Fibroblast of skin of abdomen (primary cell): ENCODE results near the gene LMCD1. TPM values are rescaled to one million over a fixed set of nuclear protein-coding genes. Genes with fewer than 3 reads are reported as not detected.

Source experiments
- DNase-seq: peaks from one replicate; pipeline ENCODE4 v3.0.0-alpha.2; 2013
- polyA plus RNA-seq, 2 experiments: library from polyadenylated mRNA; unstranded; fragments of 120-200 nt; gene quantifications; one replicate each; pipeline ENCODE4 v1.2.1, GENCODE V29; 2013; ENCODE audit not compliant: insufficient read length in 2 of 2

The LMCD1 gene, protein sequence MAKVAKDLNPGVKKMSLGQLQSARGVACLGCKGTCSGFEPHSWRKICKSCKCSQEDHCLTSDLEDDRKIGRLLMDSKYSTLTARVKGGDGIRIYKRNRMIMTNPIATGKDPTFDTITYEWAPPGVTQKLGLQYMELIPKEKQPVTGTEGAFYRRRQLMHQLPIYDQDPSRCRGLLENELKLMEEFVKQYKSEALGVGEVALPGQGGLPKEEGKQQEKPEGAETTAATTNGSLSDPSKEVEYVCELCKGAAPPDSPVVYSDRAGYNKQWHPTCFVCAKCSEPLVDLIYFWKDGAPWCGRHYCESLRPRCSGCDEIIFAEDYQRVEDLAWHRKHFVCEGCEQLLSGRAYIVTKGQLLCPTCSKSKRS
- polyA plus RNA-seq (2013, experiment 1 of 2; ENCODE audit: insufficient read length), result 70.8 TPM
- 76.9 TPM for polyA plus RNA-seq (2013, experiment 2 of 2; ENCODE audit: insufficient read length)

DNA sequence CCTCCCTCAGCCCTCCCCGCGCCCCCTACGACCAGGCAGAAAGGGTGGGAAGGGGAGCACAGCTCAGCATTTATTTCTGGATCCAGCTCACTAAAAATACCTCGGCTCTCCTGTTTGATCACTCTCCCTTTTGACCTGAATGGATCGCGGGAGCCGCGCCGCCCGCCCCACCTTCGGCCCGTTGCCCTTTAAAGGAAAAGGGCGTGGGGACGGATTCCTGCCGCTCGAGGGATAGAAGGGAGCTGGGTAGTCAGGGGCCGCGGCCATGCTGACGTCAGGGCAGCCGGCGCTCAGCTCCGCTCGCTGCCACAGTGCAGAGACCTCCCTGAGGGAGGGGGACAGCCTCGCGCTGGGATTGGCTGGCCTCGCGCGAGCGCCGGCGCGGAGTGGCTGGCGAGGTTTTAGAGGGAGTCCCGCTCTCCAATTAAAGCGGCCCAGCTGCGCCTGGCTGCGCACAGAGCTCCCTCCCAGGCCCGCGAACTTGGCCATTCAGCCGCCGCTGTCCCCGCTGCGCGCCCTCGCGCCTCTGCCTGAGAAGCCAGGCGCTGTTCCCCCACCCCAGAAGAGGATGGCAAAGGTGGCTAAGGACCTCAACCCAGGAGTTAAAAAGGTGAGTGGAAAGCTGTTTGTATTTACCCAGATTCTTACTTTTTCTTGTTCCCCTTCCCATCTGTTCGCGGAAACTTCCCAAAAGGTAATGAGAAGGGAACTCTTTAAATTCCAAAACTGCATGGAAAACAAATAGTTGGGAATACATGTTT, at the start of gene LMCD1:
TSS of gene LMCD1 (plus strand) at position 453 of the 761 bp plus-strand sequence. CDS start at position 569, 116 bp downstream.
- DNase-seq, result peak; percentile 97

DNA sequence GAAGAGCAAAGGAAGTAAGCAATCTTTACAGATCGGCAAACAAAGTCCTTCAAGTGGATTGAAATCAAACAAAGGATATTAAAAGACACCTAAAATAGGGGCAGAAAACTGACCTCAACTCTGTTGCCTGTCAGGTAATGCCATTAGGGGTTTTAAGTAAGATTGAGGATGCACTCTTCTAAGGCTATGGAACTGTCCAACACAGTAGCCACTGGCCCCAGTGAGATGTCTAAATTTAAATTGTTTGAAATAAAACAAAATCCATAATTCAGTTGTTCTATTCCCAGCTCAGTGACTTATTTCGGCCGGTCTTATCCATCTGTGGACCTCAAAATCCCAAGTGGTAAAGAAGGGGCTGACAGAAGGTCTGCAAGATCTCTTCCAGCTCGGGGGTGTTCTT, 49.5 kb upstream of the LMCD1 start:
- DNase-seq, result no peak

DNA sequence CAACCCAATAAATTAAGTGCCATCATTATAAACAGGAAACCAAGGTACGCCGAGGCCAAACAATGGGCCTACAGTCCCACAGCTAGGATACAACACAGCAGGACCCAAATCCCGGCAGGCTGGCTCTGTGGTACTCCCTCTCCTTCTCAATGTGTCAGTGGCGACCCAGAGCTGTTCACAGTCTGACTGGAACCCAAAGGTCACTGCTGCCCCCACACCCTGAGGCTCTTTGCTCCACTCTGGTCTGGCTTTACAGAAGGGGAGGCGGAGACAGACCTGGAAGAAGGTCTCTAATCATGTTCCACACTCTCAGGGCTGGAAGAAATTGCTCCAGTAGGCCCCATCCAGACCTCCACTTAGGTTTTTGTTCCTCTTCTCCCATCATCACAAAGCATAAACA, 48.5 kb upstream of the LMCD1 start:
- no peak for DNase-seq

DNA sequence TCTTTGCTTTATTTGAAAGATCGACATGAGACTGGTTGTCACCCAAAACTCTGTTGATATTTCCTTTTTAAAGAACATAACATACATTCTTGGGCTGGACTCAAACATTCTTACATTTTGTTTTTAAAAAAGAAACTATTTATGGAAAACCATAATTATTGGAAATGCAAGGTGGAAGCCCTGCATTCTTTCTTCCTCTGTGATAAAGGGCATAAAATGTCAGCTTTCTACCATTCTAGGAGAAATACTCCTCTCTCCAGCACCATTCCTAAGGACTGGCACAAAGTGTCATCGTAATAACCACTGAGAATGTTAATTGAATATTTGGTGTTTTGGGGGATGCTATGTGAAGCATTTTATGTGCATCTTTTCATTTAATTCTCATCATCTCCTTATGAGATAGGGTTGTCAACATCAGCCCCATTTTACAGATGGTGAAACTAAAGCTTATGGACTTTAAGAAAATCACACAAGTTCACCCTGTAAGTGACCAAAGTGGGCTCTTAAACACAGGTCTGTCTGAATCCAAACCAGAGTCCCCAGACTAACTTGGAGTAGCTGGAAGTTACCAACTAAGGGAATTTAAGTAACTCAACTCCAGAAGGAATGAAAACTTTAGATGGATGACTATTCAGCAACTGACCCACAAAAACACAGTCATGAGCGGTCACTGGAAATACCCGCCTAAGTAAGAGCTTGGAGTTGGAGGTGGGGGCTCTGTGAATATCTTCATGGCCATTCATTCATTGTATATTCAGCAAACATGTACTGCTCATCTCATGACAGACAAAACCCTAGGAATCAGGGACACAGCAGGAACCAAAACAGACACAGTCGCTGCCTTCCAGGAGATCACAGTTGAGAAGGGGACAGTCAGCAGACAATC, 45.9 kb upstream of the LMCD1 start:
- peak; percentile 55 for DNase-seq

DNA sequence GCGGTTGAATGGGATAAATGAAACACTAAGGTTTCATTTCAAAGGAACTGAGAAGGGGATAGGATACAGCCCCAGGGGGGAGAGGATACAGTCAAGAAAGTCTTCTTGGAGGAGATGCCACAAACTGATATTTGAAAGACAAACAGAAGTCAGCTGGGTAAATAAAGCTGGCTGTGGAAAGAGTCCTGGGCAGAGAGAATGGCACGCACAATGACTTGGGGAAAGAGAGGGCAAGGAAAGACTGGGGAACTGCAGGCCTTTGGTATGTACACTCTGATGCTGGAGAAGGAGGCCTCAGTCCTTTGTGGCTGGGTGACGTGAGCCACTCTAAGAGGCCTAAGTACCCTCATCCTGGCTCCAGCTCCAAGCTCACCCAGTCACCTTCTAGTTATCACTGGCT, 45.2 kb upstream of the LMCD1 start:
- DNase-seq, result no peak

DNA sequence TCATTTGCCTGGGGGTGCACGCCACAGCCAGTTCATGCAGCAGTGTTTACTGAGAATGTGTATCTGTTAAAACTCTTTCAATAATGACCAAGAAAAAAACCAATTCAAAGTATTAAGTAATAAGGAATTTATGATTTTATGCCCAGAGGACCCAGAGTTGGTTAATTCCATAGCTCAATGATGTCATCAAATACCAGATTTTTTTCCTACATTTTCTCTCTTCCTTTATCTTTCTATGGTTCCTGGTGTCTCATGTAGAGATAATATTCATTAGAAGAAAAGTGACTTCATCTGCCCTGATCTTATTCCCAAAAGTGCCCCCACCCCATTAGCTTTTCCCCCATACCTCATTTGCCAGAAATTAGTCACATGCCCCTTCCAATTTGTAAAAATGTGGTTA, 44.6 kb upstream of the LMCD1 start:
- DNase-seq, result peak; percentile 71

DNA sequence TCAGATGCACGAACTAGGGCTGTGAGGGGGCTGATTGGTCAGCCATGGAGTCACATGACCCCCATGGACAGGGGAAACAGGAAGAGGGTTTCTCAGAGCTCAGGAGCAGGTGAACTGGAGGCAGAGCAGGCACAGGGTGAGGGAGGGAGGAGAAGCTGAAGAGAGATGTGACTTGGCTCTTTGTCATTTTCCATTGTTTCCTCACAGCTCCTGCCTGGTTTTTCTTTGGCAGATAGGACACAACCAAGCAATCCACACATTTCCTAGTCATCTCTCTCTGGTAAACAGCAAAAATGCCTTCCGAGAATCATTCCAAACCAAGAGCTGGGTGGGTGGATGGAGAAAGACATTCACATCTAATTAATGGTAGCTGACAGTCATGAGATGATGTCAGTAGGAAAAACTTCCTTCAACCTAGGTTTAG, 43.4 kb upstream of the LMCD1 start:
- peak; percentile 92 for DNase-seq

DNA sequence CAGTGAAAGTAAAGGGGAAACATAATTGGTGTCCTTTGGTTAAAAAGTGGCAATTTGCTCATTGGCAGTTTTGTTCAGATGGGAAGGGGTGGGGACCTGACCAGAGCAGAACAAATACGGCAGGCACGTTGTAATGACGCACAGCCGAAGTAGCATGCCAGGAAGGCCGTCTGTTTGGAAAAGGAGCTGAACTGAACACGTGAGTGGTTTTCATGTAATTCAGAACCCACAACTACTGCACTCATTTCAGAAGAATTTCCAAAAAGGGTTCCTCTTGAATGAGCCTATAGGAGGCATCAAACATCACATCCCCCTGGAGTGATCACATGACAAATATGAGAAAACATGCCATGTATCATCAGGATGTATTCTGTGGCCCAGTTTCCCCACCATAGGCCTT, 42.9 kb upstream of the LMCD1 start:
- peak; percentile 97 for DNase-seq

DNA sequence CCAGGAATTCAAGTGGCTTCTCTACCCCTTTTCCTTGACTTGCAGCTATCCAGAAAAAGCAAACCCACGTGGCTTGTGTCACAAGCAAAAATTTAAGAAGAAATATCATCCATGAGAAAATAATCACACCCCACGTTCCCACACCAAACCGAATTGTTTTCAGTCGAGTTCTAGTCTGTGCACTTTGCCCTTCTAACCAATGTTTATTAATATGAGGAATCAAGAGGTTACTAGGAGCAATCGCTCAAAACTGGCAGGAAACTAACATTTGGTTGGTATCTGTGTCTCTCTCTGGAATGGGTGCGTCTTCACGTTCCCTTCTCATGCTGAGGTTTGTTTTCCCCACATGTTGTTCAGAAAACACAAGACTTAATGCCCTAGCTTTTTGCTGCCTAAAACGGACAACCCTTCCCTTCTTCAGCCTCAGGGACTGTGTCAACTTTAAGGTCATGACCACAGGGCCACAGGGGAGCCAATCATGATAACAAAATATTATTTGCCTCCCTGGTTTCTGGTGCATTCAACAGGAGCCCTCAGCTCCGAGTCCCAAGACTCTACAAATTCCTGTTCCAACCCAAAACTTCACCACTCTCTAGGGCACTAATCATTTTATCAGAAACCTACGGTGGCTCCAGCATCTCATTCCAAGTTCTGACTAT, 41.4 kb upstream of the LMCD1 start:
- DNase-seq, result no peak

DNA sequence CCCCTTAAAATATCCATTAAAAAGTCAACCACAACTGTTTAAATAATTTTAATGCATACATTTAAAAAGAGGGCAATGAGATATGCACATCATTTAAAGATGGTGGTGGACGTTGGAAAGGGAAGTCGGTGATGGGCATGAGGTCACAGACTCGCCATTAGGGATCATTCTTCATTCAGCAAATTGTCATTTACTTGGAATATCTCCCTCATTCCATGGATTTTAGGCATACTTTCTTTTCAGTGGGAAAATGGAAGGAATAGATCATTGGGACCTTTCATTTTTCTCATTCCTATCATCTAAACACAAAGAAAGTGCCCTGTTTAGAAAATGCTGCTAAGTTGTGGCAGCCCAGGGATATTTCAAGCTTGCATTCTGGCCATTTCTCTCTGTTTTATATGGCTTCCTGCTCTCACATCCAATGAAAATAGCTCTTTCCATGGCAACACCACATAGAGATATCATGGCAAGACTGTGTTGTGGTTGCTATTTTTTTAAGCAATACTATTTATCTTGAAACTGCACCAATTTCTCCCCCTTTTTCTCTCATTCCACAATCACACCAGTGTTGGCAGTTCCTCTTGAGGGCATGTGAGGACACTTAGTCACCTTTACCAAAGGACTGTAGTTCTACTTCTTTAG, 40.7 kb upstream of the LMCD1 start:
- peak; percentile 89 for DNase-seq

DNA sequence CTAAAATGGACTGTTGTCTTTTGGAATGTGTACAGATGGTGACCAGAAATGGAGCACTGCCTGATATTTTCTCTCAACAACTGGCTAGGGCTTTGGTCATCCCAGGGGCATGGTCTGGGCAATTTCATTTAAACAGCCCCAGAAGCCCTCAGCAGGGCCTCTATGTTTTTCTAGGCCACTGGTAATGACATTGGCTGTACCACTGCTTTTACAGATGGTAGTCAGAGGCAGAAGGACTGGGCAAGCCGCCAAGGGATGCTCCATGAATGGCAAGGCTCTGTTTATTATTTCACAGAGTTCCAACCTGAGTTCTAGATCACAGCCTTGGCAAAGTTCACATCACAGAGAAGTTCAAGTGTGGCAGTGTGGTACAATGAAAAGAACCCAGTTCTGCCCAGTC, 37.0 kb upstream of the LMCD1 start:
- no peak for DNase-seq

DNA sequence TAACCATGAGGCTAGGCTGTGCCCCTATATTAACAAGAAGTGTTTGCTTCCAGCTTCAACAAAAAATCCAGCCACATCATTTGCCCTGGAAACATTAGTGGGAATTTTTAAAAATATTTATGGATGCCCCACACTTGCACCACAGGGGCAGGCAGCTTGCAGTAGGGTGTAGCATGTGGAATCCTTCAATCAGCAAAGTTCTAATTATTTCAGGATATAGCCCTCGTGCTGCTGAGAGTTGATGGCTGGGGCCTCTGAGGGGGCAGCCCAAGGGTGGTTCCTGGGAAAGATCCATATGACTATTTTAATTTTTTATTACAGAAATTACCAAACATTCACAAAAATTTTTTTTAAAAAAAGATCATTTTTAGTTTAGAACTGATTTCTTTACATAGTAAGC, 35.1 kb upstream of the LMCD1 start:
- DNase-seq, result no peak

DNA sequence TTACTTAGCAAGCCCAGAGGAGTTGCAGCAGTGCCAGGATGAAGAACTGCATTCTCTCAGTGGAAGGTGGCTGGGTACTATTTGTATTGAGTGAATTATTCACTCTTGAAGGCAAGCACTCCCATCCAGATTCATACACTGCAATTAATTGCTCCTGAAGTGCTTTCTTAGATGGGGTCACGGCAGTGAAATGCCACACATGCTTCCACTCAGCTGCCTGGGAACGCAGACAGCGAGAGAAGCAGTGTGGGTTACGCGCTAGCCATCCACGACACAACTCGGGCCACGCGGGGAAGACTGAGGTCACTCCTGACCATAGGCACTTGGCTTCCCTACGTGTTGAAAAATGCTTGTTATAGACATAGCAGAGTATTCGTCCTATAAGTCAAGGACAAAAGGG, 30.8 kb upstream of the LMCD1 start:
- no peak for DNase-seq

DNA sequence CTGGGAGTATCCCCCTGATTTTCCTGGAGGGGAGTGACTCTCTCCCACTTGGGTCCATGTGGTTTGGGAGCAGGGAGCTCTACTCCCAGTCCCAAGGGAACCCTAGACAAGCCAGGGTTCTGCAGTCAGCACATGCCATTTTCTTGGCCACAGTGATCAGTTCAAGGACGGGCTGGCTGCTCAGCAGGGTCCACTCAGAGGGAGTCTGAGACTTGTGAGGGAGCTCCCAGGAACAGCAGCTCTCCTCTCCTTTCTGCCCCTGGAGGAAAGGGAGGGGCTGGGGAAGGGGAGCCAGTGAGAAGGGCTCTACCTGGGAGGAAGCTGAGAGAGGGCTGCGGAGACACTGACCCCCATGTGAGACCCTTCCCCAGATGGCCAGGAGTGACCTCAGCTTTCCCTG, 29.1 kb upstream of the LMCD1 start:
- no peak for DNase-seq

DNA sequence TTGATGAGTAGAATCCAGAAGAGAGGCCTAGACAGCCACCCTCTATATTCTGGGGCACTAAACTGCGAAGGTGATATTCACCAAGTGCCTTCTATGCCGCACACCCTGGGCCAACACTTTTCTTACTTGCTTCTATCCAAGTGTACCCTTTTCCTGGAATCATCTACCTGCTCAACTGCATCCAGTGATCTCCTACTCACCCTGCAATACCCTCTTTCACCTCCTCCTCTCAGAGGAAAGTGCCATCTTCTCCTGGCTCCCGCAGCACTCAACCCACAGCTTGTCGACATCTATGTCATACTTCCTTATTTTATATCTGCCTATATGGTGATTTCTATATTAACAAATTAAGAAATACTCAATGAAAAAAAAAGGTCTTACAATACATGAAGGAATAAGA, 28.6 kb upstream of the LMCD1 start:
- DNase-seq, result no peak

DNA sequence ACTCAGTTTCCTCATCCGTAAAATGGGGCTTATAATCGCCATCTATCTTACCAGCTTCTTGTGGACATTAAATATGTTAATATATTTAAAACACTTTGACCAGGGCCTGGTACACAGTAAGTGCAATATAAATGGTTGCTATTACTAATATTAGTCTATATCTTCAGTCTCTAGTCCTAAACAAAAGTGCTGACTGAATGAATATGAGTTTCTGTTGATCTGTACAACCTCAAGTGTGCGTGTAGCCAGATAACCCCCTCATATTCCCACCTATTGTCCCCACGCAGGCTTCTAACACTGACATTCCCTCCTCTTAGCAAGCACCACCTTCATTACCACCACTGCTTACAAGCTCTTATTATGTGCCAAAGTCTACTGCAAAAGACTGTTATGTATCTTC, 27.6 kb upstream of the LMCD1 start:
- DNase-seq, result no peak

DNA sequence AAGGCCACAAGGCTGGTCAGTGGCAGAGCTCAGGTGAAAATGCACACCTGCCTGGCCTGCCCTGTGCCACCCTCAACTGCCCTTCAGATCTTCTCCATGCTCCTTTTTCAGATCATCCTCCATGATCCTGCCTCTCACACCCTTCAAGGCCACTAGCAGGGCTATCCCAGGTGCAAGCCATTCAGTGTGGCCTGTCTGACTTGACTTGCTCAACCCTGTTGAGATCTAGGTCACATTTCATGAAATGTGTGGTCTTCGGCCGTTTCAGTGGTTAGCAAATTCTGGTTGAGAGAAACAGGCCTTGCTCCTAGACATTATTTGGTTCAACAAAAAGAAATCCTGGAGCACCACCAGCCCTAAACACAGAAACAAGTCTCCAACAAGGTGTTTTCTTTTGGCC, 26.6 kb upstream of the LMCD1 start:
- DNase-seq, result no peak

DNA sequence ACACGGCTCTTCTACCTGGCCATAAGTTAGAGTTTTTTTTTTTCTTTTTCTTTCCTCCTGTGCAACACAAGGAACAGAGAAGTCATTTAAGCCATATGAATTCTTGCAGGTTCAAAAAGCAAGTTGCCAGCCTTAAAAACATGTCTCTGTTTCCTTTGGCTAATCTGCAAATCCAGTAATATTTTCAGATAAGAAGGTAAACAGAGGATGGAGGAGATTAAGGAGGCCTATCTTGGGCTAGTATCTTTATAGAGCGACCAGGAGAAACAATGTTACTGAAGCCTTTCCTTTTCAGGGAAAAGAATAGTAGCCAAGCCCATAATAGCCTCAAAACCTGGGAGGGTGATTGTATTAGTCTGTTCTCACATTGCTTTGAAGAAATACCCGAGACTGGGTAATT, 20.9 kb upstream of the LMCD1 start:
- DNase-seq, result no peak

DNA sequence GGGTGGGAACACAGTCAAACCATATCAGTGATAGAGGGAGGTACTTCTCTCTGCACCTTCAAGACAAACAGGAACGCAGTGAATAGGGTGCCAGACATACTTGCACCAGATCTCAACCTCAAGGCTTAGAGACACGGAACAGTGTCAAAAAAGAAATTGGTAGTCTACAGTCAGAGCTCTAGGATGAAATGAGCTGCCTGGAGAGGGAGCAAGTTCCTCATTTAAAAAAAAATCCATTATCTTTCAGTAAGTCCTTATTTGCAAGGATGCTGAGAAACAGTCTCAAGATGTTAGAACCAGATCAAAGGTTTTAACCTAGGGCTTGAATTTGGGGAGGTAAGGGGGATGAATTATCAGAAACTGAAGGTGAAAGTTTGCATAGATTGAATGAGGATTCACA, 20.2 kb upstream of the LMCD1 start:
- DNase-seq, result no peak

DNA sequence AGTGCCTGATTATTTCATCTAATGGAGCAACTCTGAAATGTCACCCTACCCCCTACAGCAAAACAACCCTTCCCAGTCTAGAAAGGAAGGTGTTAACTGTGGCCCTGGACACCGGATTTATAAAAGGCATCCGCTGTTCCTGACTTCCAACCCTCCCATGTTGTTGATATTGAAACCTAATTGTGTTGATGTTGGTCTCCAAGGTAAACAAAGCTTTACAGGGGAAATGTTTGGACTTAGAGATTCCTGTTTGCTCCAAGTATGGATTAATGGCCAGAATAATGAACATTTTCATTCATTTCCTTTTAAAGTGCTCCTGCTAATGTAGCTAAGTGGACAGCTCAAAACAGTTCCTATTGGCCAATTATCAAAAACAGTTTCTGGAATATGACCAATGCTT, 19.4 kb upstream of the LMCD1 start:
- no peak for DNase-seq

DNA sequence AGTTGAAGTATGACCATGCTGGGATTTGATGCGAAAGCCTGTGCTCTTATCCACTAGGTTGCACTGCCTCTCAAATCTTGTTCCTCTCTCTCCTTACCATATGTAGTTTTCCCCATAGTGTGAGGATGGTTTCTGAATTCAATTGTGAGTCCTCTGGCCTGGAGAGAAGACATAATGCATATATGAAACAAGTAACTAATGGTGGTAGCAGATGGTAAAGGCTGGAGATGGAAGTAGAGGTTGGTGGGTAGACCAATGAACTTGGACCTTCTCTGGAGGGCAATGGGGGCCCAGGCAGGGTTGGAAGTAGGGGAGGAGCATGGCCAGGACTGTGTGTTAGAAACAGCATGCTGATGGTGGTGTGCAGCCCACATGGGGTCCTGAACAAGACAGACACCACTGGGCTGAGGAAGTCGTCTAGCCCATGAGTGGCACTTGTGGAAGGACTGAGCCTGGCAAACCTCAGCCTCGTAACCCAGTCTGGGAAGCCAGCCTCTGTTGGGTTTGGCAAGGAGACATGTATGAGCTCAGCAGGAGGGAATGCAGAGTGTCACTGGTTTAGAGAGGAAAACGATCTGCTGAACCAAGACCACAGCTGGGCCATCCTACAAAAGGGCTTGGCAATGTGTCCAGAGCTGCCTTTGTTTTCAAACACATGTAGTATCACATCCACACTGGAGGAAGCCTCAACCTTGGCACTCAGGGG, 18.5 kb upstream of the LMCD1 start:
- peak; percentile 97 for DNase-seq
